PC-3 (cell line): ENCODE measurements around the gene PODXL2. TPM values are rescaled to one million over a fixed set of nuclear protein-coding genes. Genes with fewer than 3 reads are reported as not detected.

Source experiments
- ATAC-seq: fragments of 200-7000 bp; cut with Tn5 transposase; 2 replicates; pipeline ENCODE4 v1.9.1; 2020; ENCODE audit warnings: mild to moderate bottlenecking, moderate library complexity
- BruUV-seq: library from RNA; stranded (reverse); fragments of 400-500 nt; replicated peaks from 2 replicates; lab custom pipeline; 2021; lab: Mats Ljungman, UMichigan
- CTCF ChIA-PET: fragments of 300-600 bp; sonication (Branson Sonifier 250); formaldehyde crosslinking; loops from one replicate; lab custom pipeline; 2022; ENCODE audit warnings: antibody characterized with exemption; lab: Charles Lee
- POLR2A ChIA-PET: fragments of 300-600 bp; sonication (Branson Sonifier 250); formaldehyde crosslinking; loops from one replicate; lab custom pipeline; 2022; ENCODE audit warnings: antibody characterized with exemption; ENCODE audit not compliant: unreplicated experiment; lab: Charles Lee
- DNase-seq: peaks from one replicate; pipeline ENCODE4 v3.0.0-alpha.2; 2015
- H2AFZ ChIP-seq: fragments of 300-600 bp; sonication (generic); 2 replicates; pipeline ENCODE4 v1.6.0; 2016; ENCODE audit warnings: antibody characterized with exemption, low read length
- H3F3A ChIP-seq: fragments of 300-600 bp; sonication (generic); one replicate; pipeline ENCODE4 v1.6.0; 2017; ENCODE audit warnings: antibody characterized with exemption, low read length, control low read depth, mild to moderate bottlenecking; ENCODE audit not compliant: unreplicated experiment
- H3K27ac ChIP-seq: fragments of 300-600 bp; sonication (generic); 2 replicates; pipeline ENCODE4 v1.5.1; 2016; ENCODE audit warnings: mild to moderate bottlenecking, low read length
- H3K27me3 ChIP-seq: fragments of 300-600 bp; sonication (generic); 2 replicates; pipeline ENCODE4 v1.6.1; 2016; ENCODE audit warnings: low read length, mixed read lengths
- H3K36me3 ChIP-seq: fragments of 300-600 bp; sonication (generic); 2 replicates; pipeline ENCODE4 v1.6.1; 2016; ENCODE audit warnings: low read depth, mixed run types, low read length, mixed read lengths
- H3K4me1 ChIP-seq: fragments of 300-600 bp; sonication (generic); 2 replicates; pipeline ENCODE4 v1.5.1; 2016; ENCODE audit warnings: low read length; ENCODE audit not compliant: insufficient read depth
- H3K4me2 ChIP-seq: fragments of 300-600 bp; sonication (generic); 2 replicates; pipeline ENCODE4 v1.6.0; 2016; ENCODE audit warnings: low read length
- H3K4me3 ChIP-seq: fragments of 300-600 bp; sonication (generic); 2 replicates; pipeline ENCODE4 v1.5.1; 2016; ENCODE audit warnings: mild to moderate bottlenecking, low read length, mixed read lengths
- H3K79me2 ChIP-seq: fragments of 300-600 bp; sonication (generic); 2 replicates; pipeline ENCODE4 v1.6.1; 2017; ENCODE audit warnings: low read length, mixed read lengths
- H3K9ac ChIP-seq: fragments of 300-600 bp; sonication (generic); 2 replicates; pipeline ENCODE4 v1.6.0; 2016; ENCODE audit warnings: mild to moderate bottlenecking, low read length
- H3K9me2 ChIP-seq: fragments of 300-600 bp; sonication (generic); replicated peaks from 2 replicates; pipeline ENCODE4 v1.6.1; 2016; ENCODE audit warnings: mixed run types, low read length, mixed read lengths
- H3K9me3 ChIP-seq: fragments of 300-600 bp; sonication (generic); 2 replicates; pipeline ENCODE4 v1.6.1; 2016; ENCODE audit warnings: low read length, mixed read lengths
- H4K20me1 ChIP-seq: fragments of 300-600 bp; sonication (generic); 2 replicates; pipeline ENCODE4 v1.6.1; 2016; ENCODE audit warnings: low read length, mixed read lengths
- EZH2 ChIP-seq: fragments of 300-600 bp; sonication (generic); IDR thresholded peaks from one replicate; pipeline ENCODE4 v1.6.1; 2017; ENCODE audit warnings: antibody characterized with exemption, mild to moderate bottlenecking, low read length; ENCODE audit not compliant: unreplicated experiment
- EZH2phosphoT487 ChIP-seq: fragments of 300-600 bp; sonication (generic); IDR thresholded peaks from 2 replicates; pipeline ENCODE4 v1.6.1; 2018; ENCODE audit warnings: mild to moderate bottlenecking, antibody characterized with exemption, low read length, borderline replicate concordance
- intact Hi-C: fragments of 100-400 bp; cut with micrococcal nuclease; formaldehyde crosslinking; loops from 2 replicates; pipeline ENCODE4 v1.9.0; 2023
- total RNA-seq: library from RNA; depleted of rRNA; stranded (reverse); fragments of >200 nt; gene quantifications from 2 replicates; pipeline ENCODE4 v1.2.3, GENCODE V29; 2014
- TF ChIP-seq, protein P1 (sequence below): fragments of 300-600 bp; sonication (generic); conservative IDR thresholded peaks from 2 replicates; pipeline ENCODE4 v1.5.1; 2017; ENCODE audit warnings: antibody characterized with exemption, low read depth, mild to moderate bottlenecking, low read length

The PODXL2 gene
- total RNA-seq, 1 experiment from 2014 or later, result 32.4 TPM

DNA sequence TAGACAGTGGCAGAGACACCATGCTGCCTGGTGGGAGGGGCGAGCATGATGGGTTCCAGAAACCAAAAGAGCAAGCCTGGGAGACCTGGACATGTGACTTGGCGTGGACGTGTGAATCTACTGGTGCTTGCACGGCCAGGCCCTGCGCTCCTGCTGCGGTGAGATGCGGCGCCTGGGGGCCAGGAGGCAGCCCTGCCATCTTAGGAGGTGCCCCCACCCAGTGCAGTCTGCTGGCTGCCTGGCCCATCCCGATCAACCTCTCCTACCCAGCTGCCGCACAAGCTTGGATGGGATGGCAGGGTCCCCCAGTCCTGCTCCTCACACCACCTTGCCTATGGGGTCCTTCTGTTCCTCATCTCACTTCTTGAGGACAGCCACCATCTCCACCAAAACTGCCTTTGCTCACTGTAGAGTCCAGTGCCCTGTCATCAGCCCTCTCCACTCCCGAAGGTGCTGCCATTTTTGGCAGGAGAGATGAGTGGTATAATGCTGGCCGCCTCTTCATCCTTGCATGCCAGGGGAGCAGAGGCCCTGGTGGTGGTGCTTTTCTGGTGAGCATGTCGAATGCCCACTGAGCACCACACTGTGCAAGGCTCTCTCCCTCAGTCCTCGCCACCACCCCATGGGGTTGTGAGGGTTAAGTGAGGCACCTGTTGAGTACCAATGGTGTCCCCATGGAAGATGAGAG is 40.7 kb downstream of the PODXL2 start:
- H3K4me2 ChIP-seq, result no peak overlapping the region
- H3K36me3 ChIP-seq, result no peaks in the 10 kb centered on the region
- H3K4me3 ChIP-seq, result no peak overlapping the region
- H3K27ac ChIP-seq, result no peak overlapping the region
- no peaks in the 10 kb centered on the region for H3K79me2 ChIP-seq
- no peaks in the 10 kb centered on the region for H3K27me3 ChIP-seq
- ChIA-PET CTCF (no interaction called here), POLR2A (no interaction called here)
- no peaks in the 10 kb centered on the region for H3F3A ChIP-seq
- intact Hi-C loops, result no loop called here
- ATAC-seq (no peak), DNase-seq (no peak)
- BruUV-seq, result no TSS peak
- no peaks in the 10 kb centered on the region for H4K20me1 ChIP-seq
- no peaks in the 10 kb centered on the region for H3K9me2 ChIP-seq
- peaks cover 6% of the 10 kb centered on the region for H3K4me1 ChIP-seq
- TF ChIP-seq EZH2phosphoT487 (no peak), EZH2 (no peak)
- TF ChIP-seq, protein P1, sequence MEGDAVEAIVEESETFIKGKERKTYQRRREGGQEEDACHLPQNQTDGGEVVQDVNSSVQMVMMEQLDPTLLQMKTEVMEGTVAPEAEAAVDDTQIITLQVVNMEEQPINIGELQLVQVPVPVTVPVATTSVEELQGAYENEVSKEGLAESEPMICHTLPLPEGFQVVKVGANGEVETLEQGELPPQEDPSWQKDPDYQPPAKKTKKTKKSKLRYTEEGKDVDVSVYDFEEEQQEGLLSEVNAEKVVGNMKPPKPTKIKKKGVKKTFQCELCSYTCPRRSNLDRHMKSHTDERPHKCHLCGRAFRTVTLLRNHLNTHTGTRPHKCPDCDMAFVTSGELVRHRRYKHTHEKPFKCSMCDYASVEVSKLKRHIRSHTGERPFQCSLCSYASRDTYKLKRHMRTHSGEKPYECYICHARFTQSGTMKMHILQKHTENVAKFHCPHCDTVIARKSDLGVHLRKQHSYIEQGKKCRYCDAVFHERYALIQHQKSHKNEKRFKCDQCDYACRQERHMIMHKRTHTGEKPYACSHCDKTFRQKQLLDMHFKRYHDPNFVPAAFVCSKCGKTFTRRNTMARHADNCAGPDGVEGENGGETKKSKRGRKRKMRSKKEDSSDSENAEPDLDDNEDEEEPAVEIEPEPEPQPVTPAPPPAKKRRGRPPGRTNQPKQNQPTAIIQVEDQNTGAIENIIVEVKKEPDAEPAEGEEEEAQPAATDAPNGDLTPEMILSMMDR, result no peak
- H3K9ac ChIP-seq, result no peak overlapping the region
- H2AFZ ChIP-seq, result no peak overlapping the region
- no peaks in the 10 kb centered on the region for H3K9me3 ChIP-seq

GRCh38 chr3:127670229-127670559 is 41.2 kb downstream of the PODXL2 start:
- BruUV-seq, result no TSS peak
- no peaks in the 10 kb centered on the region for H4K20me1 ChIP-seq
- no peak overlapping the region for H2AFZ ChIP-seq
- H3K79me2 ChIP-seq, result no peaks in the 10 kb centered on the region
- no peak overlapping the region for H3K4me3 ChIP-seq
- TF ChIP-seq EZH2, result no peak
- TF ChIP-seq EZH2phosphoT487, result no peak
- TF ChIP-seq, protein P1, result no peak
- H3K4me1 ChIP-seq, result peaks cover 6% of the 10 kb centered on the region
- ChIA-PET CTCF (no interaction called here), POLR2A (no interaction called here)
- H3K9me3 ChIP-seq, result no peaks in the 10 kb centered on the region
- H3K9me2 ChIP-seq, result no peaks in the 10 kb centered on the region
- no peaks in the 10 kb centered on the region for H3K27me3 ChIP-seq
- H3K27ac ChIP-seq, result no peak overlapping the region
- no peaks in the 10 kb centered on the region for H3F3A ChIP-seq
- intact Hi-C loops, result no loop called here
- H3K36me3 ChIP-seq, result no peaks in the 10 kb centered on the region
- ATAC-seq, result no peak
- DNase-seq, result no peak
- no peak overlapping the region for H3K9ac ChIP-seq
- H3K4me2 ChIP-seq, result no peak overlapping the region

- Histone ChIP-seq H3K79me2 (no peaks in the 10 kb centered on the region), H4K20me1 (no peaks in the 10 kb centered on the region), H3F3A (no peaks in the 10 kb centered on the region), H3K27ac (no peak overlapping the region), H3K4me1 (peaks cover 6% of the 10 kb centered on the region), H3K4me3 (no peak overlapping the region), H3K9me2 (no peaks in the 10 kb centered on the region), H3K27me3 (no peaks in the 10 kb centered on the region), H3K4me2 (no peak overlapping the region), H2AFZ (no peak overlapping the region), H3K9me3 (no peaks in the 10 kb centered on the region), H3K9ac (no peak overlapping the region), H3K36me3 (no peaks in the 10 kb centered on the region)
- intact Hi-C loops, result no loop called here
- ATAC-seq, result no peak
- TF ChIP-seq EZH2 (no peak), EZH2phosphoT487 (no peak)
- TF ChIP-seq, protein P1, result no peak
- ChIA-PET POLR2A (no interaction called here), CTCF (interaction anchor here (0.6 kb wide), 1 partner anchor 10 kb away, joined by 3 read pairs; no protein-coding TSS in a partner anchor)
- no peak for DNase-seq
- no TSS peak for BruUV-seq
Observed at GRCh38 chr3:127670761-127671522, 42.0 kb downstream of the PODXL2 start.
